ENCODE results near the gene GMDS.

The GMDS gene

DNA sequence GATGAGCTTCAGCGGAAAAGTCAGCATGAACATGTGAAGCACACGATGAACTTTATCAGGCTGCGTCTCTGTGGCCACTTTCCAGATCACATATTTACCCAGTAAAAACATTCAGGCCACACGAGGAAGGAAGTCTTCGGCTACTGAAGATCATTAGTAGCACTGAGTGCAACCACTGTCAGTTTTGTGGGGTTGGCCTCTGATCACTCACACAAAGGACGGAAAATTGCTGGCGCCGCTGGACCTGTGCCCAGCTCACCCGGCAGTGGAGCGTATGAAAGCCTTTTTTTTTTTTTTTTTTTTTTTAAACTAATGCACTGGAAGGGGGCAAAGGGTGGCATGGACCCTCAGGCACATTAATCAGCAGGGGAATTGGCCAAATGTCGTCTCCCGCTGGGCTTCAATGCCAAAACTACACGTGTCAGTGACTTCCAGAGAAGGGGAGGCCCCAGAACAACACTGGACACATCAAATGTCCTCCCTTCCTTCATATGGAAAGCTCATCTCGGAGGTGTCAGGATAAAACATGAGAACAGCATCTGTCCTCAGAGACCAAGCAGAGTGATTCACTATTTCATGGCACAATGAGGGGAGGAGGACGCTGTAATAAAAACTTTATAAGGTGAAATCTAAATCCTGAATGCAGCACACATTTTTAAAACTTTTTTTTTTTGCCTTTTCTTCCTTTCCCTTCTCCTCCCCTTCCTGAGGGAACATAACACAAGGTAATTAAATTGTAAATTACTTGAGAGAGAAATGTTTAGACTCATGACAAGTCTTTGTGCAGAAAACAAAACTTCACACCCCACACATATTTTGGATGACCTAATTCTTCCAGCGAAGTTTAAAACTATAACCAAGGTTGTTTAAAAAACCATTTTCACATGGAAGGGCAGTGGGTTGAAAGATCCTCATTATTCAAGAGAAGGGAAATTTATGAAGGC is 412.3 kb downstream of the GMDS start:
- DNase-seq (ENCODE audit: low spot score): no peak

DNA sequence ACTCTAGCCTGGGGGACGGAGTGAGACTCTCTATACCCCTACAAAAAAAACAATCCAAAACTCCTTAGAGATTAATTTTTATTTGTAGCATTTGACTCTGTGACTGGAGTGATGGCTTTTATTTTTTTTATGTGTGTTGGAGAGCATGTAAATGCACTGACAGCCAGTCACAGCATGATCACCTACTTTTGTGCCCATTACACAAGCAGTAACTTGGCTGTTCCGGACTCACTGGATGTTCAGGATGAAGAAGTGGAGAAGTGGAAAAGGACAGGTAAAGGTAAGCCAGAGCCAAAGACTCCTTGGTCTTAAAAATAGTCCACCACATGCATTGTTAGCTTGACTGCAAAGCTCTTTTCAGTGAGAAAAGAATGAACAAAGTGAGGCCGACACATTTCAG is 413.0 kb downstream of the GMDS start:
- no peak for DNase-seq (ENCODE audit: low spot score)

DNA sequence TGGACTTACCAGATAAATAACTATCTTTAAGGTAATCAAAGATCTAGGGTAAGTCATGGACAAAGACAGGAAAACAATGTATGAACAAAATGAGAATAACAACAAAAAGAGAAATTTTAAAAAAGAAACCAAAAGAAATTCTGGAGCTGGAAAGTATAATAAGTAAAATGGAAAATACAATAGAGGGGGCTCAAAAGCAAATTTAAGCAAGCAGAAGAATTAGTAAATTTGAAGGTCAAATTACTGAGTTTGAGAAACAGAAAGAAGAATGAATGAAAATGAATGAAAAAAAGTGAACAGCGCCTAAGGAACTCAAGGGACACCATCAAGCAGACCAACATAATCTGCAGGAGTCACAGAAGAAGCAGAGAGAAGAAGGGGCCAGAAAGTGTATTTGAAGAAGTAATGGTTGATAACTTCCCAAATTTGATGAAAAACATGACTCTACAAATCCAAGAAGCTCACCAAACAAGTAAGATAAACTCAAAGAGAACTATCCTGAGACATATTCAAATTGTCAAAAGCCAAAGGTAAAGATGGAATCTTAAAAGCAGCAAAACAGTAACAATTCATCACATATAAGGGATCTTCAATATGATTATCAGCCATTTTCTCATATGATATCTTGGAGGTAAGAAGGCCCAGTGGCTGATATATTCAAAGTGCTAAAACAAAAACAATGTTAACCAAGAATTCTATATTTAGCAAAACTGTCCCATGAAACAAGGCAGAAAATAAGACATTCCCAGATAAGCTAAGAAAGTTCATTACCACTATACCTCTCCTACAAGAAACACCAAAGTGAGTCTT is 417.2 kb downstream of the GMDS start:
- DNase-seq (ENCODE audit: low spot score): no peak

DNA sequence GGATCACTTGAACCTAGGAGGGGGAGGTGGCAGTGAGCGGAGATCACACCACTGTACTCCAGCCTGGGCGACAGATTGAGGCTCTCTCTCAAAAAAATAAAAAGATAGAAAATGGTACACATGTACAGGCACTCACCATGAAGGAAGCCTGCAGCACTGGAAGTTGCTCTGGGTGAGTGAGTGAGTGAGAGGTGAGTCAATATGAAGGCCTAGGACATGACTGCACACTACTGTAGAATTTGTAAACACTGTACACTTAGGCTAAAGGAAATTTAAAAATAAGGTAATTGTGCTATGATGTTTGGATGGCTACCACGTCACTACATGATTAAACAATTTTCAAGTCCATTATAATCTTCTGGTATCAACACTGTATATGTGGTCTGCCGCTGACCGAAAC is 419.5 kb downstream of the GMDS start:
- no peak for DNase-seq (ENCODE audit: low spot score)

DNA sequence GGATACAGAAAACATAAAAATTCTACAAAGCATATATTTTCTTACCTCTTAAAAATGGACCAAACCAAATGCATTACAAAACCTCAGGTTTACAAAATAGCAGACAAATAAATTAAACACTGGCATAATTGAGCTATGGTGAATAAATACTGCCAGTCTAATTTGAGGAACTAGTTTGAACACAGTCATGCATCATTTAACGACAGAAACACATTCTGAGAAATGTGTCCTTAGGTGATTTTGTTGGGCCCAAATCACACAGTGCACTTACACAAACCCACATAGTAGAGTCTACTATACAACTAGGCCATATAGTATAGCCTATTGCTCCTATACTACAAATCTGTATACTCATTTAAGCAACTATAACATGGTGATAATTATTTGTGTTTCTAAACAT is 420.1 kb downstream of the GMDS start:
- DNase-seq (ENCODE audit: low spot score): no peak

DNA sequence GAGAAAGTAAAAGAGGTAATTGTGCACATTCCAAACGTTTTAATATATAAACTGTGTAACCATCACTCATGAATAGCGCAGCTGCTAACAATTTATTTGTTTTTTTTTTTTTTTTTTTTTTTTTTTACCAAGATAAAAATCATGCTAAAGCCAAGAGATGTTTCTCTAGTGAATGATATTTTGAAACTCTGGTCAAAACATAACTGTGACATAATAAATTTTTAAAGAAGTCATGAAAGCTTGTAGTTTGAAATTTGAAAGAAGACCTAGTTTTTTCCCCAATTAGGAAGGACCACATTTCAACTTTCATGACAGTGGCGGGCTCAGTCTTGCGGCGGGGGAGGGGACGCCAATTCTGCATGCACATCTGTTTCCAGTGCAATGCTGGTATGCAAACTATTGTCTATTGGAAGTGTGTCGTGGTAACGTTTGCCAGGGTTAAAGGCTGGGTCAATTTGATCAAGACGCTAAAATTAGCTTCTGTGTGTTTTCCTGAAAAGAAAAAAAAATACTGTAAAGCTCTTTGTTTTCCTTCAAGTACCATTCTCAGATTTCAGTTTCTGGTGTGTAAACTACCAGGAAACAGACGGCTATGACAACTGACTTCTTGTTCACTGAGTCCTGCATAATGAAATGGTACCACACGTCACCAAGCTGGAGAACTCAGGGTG is 423.8 kb downstream of the GMDS start:
- no peak for DNase-seq (ENCODE audit: low spot score)

DNA sequence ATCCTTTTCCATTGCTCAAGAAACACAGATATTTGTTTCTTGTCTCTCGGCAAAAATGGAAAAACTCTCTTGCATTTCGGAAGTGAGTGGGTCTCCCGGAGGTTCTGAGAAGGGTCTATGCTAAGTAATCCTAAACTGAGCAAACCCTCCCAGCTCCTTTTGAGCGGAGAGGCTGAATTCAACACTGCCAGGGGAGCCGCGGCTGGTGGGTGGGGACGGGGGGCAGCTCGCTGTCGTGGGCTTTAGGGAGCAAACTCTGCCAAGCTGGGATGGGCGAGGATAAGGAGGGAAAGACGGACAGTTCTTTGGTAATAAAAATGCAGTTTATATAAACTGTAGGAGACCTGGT is 424.3 kb downstream of the GMDS start:
- no peak for DNase-seq (ENCODE audit: low spot score)

DNA sequence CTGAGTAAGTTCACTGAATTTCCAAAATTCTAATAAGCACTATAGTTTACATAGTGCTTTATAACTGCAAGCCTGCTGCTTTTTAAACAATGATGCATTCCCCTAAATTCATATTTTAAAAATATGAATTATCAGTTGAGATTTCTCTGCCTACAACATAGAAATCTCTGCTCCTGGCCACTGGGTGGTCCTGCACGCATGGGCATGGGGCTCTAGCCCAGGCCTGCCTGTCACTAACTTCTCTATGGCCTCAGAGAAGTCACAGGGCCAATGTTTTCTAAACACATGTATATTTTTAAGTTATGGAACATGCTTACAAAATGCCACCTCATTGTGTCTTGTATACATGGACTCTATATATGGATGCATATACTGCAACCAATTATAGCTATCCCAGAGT is 424.7 kb downstream of the GMDS start:
- DNase-seq (ENCODE audit: low spot score): no peak

DNA sequence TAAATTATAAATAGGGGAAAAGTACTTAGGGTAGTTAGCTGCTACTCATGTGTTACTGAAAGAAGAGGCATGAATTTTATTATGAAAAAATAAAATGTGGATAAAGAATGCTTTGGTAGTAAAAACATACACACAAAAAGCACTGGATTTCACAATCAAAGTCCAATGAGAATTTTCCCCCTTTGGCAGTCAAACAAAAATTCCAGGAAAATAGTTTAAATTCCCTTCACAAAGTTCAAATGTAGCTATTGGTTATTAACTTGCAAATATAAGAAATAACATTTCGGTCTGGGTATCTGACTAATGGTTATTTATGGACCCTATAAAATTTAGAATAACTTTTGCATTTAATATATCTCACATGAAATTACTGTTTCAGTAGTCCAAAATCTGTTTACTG is 425.2 kb downstream of the GMDS start:
- no peak for DNase-seq (ENCODE audit: low spot score)

DNA sequence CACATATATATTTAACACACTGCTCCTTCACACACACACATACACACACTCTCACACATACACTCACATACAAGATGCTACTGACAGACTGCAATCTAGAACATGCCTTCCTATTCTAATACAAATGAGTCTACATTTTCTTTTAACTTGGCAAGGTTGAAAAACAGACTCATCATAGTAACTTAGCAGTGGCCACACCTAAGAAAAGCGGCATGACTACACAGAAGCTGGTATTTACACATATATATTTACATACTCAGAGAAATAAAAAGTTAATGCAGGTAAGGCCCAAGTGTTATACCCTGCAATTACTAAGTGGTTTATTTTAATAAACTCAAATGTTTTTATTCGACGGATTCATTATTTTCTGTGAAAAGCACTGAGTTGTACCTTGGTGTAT is 426.4 kb downstream of the GMDS start:
- DNase-seq (ENCODE audit: low spot score): no peak

DNA sequence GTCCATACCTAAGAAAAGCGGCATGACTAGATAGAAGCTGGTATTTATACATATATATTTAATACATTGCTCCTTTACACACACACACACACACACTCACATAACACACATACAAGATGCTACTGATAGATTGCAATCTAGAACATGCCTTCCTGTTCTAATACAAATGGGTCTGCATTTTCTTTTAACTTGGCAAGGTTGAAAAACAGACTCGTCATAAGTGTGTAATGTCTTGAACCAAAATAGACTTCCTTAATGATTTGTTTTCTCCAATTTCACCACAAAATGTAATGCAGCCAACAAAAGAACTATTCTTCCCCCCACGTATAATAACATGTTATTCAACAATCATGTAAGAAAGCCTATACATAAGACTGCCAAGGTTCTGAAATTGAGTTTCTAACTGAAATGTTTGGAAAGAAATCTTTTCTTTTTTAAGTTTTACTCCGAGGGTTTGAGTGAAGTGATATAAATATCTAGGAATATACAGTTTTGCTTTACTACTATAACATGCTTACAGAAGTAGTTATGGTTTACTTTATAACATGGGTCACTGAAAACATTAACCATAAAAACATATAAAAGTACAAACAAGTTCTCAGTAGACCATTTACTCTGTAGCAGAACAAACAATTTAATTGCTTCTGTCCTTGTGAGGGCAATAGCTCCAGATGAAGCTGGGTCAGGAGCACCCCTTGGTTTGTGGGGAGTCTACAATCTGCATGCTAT is 428.2 kb downstream of the GMDS start:
- DNase-seq (ENCODE audit: low spot score): no peak

DNA sequence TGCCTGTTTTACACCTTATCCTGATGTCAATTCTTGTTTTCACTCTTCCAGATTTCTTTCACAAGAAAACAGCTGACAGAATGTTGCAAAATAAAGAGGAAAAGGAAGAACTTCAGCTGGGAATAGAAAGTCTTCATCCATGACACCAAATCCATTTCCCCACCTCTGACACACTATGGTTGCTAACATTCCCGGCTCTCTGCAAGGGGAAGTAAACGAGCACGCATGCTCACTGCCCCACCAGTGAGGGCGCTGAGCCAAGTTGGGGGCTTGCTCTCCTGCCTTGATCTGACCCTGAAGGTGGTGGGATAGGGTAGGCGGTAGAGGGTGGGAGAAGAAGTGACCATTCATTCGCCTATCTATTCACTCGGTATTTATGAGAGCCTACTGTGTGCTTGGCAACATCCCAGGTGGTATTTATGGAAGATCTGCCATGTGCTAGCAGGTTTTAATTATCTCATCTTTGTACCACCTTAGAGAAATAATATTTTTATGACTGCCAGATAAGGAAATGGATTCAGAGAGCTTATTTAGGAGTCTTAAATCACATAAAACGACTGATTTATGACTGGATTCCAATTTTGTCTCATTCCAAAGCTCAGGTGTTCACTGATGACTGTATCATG is 429.5 kb downstream of the GMDS start:
- no peak for DNase-seq (ENCODE audit: low spot score)

DNA sequence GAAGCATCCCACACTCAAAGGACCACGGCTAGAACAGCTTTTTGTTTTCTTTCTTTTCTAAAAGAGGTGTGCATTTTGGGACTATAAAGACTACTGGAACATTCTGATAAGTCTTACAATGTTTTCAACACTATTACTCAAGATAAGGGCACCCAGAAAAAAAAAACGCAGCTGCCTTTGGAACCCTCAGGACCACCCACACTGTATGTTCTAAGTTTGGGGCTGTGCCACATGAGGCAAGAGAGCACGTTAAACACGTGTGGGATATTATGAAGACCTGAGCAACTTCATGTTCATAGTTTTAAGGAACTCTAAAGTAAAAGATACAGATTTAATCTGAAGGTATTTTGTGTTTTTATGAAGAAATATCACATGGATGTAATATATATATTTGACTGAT is 431.1 kb downstream of the GMDS start:
- DNase-seq (ENCODE audit: low spot score): no peak

DNA sequence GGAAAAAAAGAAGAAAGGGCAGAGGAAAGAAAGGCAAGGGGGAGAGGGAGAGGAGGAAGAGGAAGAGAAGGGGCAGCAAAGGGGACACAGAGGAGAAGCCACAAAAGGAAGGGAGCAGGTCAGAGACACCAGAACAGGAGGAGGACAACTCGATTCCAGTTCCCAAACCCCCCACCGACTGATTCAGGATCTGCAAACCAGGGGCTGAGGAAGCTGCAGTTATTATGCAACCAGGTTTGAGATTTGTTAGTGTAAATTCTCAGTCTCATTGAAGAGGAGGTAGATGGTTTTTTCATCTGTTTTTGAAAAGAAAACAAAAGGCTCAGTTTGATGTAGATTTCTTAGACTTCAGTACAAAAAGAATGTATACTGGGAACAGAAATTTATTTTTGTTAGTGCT is 432.9 kb downstream of the GMDS start:
- DNase-seq (ENCODE audit: low spot score): no peak

DNA sequence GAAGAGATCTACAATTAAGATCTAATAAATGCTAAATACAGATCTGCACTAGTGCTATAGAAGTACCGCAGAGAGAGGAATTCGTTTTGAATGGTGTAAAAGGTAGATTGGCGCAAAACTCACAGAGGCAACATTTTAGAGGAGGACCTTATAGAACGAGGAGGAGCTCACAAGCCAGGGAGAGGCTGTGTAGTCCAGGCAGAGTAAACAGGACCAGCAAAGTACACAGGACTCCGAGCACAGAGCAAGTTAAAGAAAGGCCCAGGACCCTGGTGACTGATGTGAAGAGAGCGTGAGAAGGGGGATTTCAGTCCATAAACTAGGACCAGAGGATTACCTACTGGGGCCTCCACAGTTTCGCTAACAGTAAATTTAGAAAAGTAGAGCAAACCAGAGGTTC is 433.4 kb downstream of the GMDS start:
- DNase-seq (ENCODE audit: low spot score): no peak

DNA sequence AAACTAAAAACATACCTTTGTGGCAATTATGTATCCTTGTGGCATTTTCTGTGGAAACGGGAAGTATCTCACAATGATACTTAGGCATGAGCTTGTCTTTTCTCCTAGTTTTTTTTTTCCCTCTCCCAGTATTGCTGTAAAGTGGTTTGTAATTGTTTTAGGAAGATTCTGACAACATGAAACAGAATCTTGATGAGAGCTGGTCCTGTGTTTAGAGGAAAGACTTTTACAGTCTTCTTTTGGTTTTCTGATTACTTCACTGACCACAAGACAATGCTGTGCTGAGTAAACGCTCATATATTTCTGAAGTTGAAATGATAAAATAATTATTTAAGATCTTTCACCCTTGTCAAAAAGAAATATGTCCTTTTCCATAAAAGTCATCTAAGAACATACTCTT is 434.5 kb downstream of the GMDS start:
- no peak for DNase-seq (ENCODE audit: low spot score)

DNA sequence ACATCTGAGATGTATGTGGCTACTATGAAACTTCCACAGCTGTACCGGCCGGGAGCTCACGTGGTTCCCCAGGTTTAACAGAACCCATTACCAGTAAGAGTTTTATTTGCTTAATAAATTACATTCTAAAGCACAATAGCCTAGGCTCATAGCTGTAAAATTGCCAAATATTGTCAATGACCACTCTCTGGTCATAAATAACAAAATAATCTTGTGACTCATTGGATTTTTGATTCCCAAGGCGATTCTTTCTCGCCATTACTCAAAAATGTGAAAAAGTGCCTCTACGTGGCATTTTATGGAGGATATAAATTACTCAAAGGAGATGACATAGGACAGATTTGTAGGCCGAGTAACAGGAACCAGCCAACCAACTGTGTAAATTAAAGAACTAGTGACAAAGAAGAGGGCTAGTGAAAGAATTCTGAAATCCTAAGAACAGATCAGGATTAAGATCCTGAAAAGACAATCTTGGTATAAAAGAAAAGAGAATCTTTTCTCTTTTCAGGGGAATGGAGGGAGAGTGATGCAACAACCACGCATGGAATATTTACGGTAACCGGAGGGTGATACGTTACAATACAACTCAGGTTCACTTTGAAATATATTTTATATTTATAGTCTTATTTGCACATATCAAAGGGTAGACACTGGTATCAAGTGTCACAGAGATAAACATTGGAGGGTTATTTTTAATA is 436.0 kb downstream of the GMDS start:
- DNase-seq (ENCODE audit: low spot score): no peak

DNA sequence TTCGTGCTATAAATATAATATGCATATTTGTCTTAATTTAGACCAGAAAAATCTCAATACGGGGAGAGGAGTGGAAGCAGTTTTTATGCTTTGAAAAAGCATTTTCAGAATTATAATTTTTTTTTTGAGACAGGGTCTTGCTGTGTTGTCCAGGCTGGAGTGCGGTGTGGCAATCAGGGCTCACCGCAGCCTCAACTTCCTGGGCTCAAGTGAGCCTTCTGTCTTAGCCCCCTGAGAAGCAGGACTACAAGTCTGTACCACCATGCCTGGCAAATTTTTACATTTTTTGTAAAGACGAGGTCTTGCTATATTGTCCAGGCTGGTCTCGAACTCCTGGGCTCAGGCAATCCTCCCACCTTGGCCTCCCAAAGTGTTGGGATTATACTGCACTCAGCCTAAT is 438.5 kb downstream of the GMDS start:
- DNase-seq (ENCODE audit: low spot score): no peak

DNA sequence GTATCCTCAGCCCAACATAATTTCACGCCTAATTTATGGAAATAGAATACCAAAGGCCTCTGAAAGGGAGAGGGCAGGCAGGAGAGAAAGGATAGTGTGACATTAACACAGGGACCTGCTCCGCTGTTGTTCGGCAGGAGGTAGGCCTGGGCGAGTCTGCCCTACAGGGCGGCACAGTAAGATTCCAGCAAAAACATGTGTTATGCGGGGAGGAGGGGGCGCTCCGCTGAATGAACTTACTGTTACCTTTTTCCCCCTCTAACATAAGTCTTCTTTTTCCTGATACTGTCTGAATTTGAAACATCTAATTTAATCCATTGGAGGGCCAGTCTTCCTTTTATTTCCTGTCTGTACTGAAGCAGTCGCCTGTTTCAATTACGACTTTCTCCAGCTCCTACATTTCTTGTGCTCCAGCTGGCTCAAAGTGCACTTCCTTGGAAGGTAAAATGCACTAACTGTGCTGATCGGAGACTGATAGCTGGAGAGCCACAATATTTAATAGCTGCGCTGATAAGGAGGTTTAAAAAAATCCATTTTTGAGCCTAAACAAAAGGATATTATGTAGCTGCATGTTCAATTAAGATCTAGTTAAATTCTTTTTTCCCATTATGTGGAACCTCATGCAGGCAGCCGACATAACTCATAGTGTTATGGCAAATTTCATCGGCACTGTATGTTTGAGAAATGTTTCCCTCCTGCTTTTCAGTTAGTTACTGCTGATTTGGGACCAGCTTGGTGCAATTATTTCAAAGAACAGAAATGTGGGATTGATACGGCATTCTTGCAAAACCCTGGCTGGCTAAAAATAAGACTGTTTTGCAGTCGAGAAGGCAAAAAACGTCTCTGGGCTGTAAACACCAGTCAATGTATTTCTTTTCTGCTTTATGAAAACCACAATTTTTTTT is 442.7 kb downstream of the GMDS start:
- DNase-seq (ENCODE audit: low spot score): no peak

DNA sequence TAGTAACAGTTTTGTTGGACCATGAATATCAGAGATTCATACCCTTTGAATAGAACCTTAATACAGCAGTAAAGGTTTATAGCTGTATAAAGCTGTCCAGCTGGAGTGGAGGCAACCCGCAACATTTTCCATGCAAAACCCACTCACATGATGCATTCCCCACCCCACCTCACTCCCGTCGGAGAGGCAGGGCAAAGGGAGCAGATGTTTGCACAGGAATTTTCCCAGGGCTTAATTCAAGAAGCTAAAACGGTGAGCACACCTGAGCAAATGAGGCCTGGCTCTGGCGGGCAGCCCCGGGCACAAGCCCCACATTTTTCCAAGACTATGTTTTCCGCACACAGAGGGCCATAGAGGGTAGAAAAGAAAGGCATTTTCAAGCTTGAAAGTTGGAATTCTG is 444.0 kb downstream of the GMDS start:
- DNase-seq (ENCODE audit: low spot score): no peak
